GM18502 (cell line): ENCODE measurements around the gene RAE1.

ENCODE experiments used
- ATAC-seq: cut with Tn5 transposase; IDR thresholded peaks from one replicate; pipeline ENCODE4 v1.9.1; 2021; ENCODE audit warnings: mild to moderate bottlenecking; ENCODE audit not compliant: unreplicated experiment, poor library complexity

The RAE1 gene

DNA sequence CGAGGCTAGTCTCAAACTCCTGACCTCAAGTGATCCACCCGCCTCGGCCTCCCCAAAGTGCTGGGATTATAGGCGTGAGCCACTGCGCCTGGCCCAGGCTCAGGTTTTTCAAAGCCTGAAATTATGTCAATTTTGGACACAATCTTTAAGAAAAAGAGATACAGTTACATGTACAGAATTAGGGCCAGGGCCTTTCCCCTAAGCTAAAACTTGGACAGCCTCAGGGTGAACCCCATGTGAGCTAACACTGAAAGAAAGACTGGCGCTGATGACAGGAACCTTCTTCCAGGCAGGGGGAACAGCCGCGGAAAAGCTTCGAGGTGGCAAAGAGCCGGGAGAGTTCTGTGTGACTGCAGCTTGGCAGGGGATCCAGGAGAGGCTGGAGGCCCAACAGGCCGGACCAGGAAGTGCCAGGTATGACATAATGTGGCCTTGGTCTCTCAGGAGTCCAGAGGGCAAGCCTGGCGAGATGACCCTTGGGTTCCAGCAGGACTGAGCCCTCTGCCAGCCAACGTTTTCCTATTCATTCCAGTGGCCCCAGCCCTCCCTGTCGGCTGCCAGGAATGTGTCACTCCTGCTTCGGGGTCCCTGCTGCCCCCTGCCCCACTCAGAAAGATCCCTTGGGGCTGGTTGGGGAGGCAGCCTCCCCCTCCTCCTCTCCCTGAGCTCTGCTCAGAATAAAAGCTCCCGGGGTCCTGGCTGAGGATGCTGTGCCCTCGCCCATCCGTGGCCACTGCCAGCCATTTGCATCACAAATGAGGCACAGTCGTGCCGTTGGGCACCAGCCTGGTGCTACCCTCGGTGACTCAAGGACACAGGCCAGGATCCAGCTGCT, 77.5 kb downstream of the RAE1 start:
- no peak for ATAC-seq
